HG03064 (cell line): ENCODE data around the gene PNMA6F.
"Not testable (repeated sequence)": the region's sequence is repeated elsewhere in the genome, so short reads cannot be mapped to it uniquely, and the experiment has no call there.

Source experiments
- ATAC-seq: cut with Tn5 transposase; IDR thresholded peaks from one replicate; pipeline ENCODE4 v1.9.1; 2021; ENCODE audit warnings: low read depth; ENCODE audit not compliant: unreplicated experiment

PNMA6F gene

GRCh38 chrX:153304988-153305736, 16.4 kb downstream of the PNMA6F start:
- no peak for ATAC-seq

GRCh38 chrX:153303276-153304262, 18.0 kb downstream of the PNMA6F start:
- ATAC-seq: no peak

GRCh38 chrX:153302796-153303195, 18.8 kb downstream of the PNMA6F start:
- no peak for ATAC-seq

- no peak for ATAC-seq
Measured at GRCh38 chrX:153301746-153302145, 19.8 kb downstream of the PNMA6F start.

- no peak for ATAC-seq
Measured at GRCh38 chrX:153299855-153300254, 21.7 kb downstream of the PNMA6F start.

- ATAC-seq: no peak
Measured at GRCh38 chrX:153297376-153297775, 24.2 kb downstream of the PNMA6F start.

GRCh38 chrX:153293485-153294071, 28.0 kb downstream of the PNMA6F start:
- not testable (repeated sequence) for ATAC-seq

GRCh38 chrX:153288807-153289206, 32.8 kb downstream of the PNMA6F start:
- not testable (repeated sequence) for ATAC-seq

- not testable (repeated sequence) for ATAC-seq
Measured at GRCh38 chrX:153285678-153286077, 35.9 kb downstream of the PNMA6F start.

- not testable (repeated sequence) for ATAC-seq
Measured at GRCh38 chrX:153283982-153284381, 37.6 kb downstream of the PNMA6F start.

GRCh38 chrX:153281784-153282183, 39.8 kb downstream of the PNMA6F start:
- ATAC-seq: not testable (repeated sequence)

GRCh38 chrX:153279304-153279703, 42.3 kb downstream of the PNMA6F start:
- ATAC-seq: not testable (repeated sequence)

- ATAC-seq: not testable (repeated sequence)
Measured at GRCh38 chrX:153276049-153276448, 45.5 kb downstream of the PNMA6F start.

- not testable (repeated sequence) for ATAC-seq
Measured at GRCh38 chrX:153275418-153275817, 46.1 kb downstream of the PNMA6F start.

GRCh38 chrX:153272584-153272983, 49.0 kb downstream of the PNMA6F start:
- ATAC-seq: not testable (repeated sequence)

- not testable (repeated sequence) for ATAC-seq
Measured at GRCh38 chrX:153272070-153272469, 49.5 kb downstream of the PNMA6F start.
